ENCODE results near the gene PHAF1. TPM values are rescaled to one million over a fixed set of nuclear protein-coding genes. Genes with fewer than 3 reads are reported as not detected.

Gene PHAF1
- total RNA-seq, result 19.6 and 19.9 TPM in 2 replicates

DNA sequence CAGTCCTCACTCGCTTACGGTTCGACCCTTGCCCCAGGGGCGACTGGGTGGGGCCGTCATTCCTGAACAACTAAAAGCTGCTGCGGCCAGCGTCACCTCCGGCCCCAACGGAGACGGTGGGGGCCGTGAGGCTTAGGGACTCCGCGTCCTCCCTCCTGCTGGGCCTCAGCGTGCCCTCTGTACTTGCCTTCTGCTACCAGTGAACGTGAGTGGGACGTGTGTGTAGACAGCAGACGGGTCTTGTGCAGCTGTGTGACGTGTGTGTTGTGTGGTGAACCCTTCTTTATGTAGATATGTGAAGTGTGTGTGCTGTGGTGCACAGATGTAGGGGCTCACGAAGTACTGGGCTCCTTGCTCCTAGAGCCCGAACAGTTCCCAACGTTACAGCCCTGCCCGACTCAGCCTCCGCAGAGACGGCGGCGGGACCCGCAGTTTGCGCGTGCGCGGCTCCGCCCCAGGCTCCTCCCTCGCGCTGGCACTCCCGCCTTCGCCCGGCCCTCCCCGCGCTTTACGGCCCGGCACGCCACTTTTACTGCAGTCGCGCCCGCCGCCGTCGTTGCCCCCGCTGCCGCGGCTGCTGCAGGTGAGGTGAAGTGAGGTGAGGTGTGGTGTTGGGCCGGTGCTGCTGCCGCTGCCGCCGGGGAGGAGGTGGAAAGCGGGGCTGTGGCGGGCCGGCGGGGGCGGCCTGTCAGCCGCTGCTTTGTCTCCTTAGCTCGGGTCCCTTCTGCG is at the start of gene PHAF1:
PHAF1 (plus strand) TSS at position 535 of the 729 bp plus-strand sequence. CDS start 235 bp downstream, outside the sequence.
- intact Hi-C loops (cut with micrococcal nuclease), result loop anchor here (1.0 to 5.0 kb wide), 9 partner anchors 8 to 373 kb away; partner anchors contain the start of genes AGRP, ATP6V0D1, B3GNT9 and FBXL8

- intact Hi-C loops (cut with micrococcal nuclease), result loop anchor here (1.0 kb wide), 1 partner anchor 9 kb away; no protein-coding TSS in a partner anchor
Measured at GRCh38 chr16:67063008-67063407, 46.7 kb upstream of the PHAF1 start.

DNA sequence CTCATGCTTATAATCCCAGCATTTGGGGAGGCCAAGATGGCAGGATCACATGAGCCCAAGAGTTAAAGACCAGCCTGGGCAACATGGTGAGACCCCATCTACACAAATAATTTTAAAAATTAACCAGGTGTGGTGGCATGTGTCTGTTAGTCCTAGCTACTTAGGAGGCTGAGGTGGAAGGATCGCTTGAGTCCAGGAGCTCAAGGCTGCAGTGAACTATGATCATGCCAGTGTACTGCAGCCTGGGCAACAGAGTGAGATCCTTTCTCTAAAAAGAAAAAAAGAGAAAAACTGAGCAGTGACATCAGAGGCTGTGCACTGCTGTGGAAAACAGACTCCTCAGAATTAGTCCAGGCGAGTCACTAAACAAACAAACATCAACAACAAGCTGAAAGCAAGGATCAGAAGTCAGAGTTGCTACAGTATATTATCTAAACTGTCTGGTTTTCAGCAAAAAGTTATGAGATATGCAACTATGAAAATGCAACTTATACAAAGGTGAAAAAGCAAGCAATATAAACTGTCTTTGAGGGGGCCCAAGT is 41.5 kb upstream of the PHAF1 start:
- intact Hi-C loops (cut with micrococcal nuclease), result no loop called here

DNA sequence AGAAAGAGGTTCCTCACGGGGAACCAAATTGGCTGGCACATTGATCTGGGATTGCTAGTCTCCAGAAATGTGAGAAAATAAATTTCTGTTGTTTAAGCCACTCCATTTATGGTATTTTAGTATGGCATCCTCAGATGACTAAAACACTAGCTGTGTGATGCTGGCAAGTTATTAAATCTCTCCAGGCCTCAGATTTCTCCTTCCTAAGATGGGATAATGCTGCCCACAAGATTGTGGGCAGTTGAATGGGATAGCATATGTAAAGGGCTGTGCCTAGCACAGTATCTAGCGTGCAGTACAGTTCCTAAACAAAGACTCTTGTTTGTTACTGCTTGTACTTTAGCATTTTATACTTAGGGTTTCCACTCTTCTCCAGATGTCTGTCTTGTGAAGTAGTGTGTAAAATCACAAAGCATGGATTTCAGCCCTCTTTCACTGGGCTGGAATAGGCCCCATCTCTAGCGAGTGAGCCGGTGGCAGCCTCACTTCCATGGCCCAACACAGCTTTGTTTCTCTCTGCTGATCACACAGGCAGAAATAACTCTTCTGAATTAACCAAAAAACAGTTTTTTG is 38.2 kb upstream of the PHAF1 start:
- intact Hi-C loops (cut with micrococcal nuclease), result no loop called here

GRCh38 chr16:67075331-67075730 is 34.4 kb upstream of the PHAF1 start:
- intact Hi-C loops (cut with micrococcal nuclease), result no loop called here

DNA sequence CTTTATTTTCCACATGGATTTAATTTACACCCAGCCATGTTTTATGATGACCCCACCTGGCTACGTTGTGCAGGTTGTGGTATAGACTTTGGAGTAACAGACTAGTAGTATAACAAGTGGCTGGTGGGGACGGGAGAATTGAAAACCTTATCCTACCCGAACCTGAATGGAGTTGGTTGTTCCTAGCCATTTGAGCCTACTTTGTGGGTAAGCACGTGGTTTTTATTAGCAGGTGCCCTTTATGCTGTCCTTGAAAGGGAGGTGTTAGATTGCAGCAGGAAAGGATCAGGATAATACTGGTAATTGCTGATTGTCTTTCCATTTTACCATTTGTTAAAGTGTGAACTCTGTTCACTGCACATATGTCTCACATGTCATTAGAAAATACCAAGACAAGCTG is 31.9 kb upstream of the PHAF1 start:
- intact Hi-C loops (cut with micrococcal nuclease), result no loop called here

GRCh38 chr16:67082100-67082499 is 27.6 kb upstream of the PHAF1 start:
- intact Hi-C loops (cut with micrococcal nuclease), result no loop called here

DNA sequence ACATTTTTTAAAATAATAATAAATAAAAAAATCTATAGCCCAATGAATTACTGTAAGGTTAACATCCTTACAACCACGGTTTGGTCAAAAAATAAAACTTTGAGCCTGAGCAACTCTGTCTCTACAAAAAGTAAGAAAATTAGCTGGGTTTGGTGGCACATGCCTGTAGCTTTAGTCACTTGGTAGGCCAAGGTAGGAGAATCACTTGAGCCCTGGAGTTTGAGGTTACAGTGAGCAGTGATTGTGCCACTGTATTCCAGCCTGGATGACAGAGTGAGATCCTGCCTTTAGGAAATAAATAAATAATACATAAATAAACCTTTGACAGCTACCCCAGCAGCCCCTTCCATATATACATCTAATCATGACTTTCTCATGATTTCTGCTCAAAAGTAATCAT is 26.9 kb upstream of the PHAF1 start:
- intact Hi-C loops (cut with micrococcal nuclease), result loop anchor here (1.0 kb wide), 1 partner anchor 30 kb away; no protein-coding TSS in a partner anchor

DNA sequence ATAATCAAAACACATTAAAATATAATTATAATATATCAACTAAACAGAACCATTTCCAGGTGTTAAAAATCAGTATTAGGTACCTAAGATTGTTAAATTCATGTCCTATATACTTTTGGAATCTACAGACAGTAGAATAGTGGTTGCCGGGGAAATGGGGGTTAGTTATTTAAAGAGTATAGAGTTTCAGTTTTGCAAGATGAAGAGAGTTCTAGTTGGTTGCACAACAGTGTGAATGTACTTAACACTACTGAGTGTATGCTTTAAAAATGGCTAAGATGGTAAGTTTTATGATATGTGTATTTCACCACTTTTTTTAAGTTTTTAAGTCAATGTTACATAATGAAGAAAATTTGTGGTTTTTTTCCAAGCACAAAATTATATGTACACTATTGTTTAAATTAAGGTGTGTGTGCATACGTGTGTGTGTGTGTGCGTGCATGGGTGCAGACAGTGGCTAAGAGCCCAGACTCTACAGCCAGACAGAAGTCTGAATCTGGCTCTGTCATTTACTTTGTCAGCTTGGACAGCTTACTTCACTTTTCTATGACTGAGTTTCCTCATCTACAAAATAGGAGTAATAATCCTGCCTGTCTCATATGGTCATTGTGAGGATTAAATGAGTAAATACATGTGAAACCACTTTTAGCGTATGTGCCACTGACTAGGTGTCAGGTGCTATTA is 25.3 kb upstream of the PHAF1 start:
- intact Hi-C loops (cut with micrococcal nuclease), result no loop called here

- intact Hi-C loops (cut with micrococcal nuclease), result no loop called here
Measured at GRCh38 chr16:67086822-67087221, 22.9 kb upstream of the PHAF1 start.

DNA sequence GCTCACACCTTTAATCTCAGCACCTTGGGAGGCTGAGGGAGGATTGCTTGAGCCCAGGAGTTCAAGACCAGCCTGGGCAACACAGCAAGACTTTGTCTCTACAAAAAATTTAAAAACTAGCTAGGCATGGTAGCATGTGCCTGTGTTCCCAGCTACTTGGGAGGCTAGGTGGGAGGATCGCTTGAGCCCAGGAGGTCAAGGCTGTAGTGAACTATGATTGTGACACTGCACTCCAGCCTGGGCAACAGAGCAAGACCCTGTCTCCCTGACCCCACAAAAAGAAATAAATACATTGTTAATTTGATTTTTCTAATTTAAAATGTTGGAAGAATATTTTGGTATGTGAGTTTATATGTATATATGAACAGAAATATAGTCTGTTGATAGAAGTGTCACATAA is 22.4 kb upstream of the PHAF1 start:
- intact Hi-C loops (cut with micrococcal nuclease), result no loop called here

- intact Hi-C loops (cut with micrococcal nuclease), result no loop called here
Measured at GRCh38 chr16:67087803-67088202, 21.9 kb upstream of the PHAF1 start.

GRCh38 chr16:67088551-67088950 is 21.2 kb upstream of the PHAF1 start:
- intact Hi-C loops (cut with micrococcal nuclease), result no loop called here

DNA sequence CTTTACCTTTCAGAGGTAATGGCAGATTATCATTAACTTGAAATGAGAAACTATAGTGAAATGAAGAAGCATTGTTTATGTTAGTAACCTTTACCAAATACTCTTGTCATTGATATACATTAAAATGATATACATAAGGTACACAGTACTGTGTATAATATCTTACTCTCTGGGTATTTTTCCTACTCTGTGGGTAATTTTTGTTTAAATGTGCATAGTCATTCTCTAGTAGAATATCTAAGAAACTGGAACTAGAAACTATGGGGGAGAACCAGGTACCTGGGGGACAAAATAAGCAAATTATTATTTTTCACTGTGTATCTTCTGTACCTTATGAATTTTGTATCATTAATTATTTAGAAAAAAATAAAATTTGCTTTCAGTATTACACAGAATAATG is 20.6 kb upstream of the PHAF1 start:
- intact Hi-C loops (cut with micrococcal nuclease), result no loop called here

GRCh38 chr16:67091906-67092566 is 17.7 kb upstream of the PHAF1 start:
- intact Hi-C loops (cut with micrococcal nuclease), result no loop called here

DNA sequence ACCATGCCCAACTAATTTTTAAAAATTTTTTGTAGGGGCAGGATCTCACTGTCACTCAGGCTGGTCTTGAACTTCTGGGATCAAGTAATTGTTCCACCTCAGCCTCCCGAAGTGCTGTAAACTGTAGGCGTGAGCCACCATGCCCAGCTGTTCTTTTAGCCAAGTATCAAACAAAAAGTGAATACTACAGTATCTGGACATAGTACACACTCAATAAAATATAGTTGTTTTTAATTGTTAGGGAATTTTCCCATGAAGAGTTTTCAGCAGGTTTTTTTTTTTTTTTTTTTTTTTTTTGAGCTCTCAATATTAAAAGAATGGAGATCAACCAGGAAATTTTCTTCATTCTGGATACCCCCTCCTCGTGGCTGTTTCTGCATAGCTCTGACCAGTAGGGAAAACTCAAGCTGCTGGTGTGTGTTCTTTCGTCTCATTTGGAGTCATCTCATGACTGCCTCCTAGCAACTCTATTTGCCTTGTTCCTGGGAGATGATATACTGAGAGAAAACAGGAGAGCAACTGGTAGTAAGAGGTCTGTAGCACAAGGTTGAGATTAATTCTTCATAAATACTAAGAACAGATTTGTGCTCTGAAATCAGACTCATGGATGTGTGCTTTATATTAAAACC is 16.5 kb upstream of the PHAF1 start:
- intact Hi-C loops (cut with micrococcal nuclease), result no loop called here

- intact Hi-C loops (cut with micrococcal nuclease), result no loop called here
Measured at GRCh38 chr16:67098599-67098998, 11.1 kb upstream of the PHAF1 start.

DNA sequence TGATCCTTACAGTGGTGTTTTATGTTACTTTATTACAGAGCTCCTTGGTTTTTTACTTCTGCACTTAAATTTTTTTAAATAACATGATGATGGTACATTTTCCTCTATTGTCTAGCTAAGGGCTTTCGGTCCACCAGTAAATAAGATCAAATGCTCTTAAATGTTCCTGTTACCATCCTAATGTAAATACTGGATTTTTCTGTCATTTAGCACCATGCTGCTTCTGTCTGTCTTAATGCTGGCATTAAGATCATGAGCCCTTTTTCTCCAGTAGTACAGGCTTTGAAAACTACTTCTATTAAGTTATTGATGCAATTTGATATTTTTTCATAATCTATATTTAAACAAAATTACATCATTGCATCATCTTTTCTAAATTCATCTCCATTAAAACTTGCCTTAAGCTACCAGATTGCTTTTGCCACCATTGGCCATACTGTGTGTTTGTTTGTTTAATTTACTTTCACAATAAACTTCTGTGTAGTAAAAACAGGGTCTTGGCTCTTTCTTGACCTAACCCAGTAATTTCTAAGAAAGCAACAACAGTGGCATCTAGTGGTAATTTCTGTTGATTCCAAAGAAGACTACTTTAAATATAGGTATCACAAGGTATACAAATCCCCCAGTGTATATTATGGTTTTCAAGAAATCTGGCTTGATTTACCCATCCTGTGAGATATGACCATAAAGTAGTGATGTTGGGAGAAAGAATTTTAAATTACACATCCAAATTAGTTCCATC is 9.0 kb upstream of the PHAF1 start:
- intact Hi-C loops (cut with micrococcal nuclease), result loop anchor here (1.0 to 2.0 kb wide), 5 partner anchors 9 to 146 kb away; partner anchors contain the start of genes CBFB and PHAF1

- intact Hi-C loops (cut with micrococcal nuclease), result loop anchor here (1.0 to 2.0 kb wide), 5 partner anchors 8 to 147 kb away; partner anchors contain the start of genes CBFB and PHAF1
Measured at GRCh38 chr16:67101311-67102082, 8.2 kb upstream of the PHAF1 start.

All from T-helper 1 cell treated with Interleukin-12 subunit alpha and Interleukin-12 subunit beta and Interleukin-4 antibody, amounts not matched to agents 30 ng/mL and 1 ng/mL, for 36 hours (primary cell).